Muscle of arm (tissue), 12 donors: ENCODE measurements around the gene PKD1. TPM values are rescaled to one million over a fixed set of nuclear protein-coding genes. Genes with fewer than 3 reads are reported as not detected.

Source experiments
- DNase-seq: peaks from one replicate; pipeline ENCODE4 v3.0.0-alpha.2; 2013
- polyA plus RNA-seq, 12 donors: library from polyadenylated mRNA; unstranded; fragments of 120-200 nt; gene quantifications; one replicate each; pipeline ENCODE4 v1.2.1, GENCODE V29; 2013; ENCODE audit not compliant: insufficient read length in 12 of 12

PKD1 gene
- polyA plus RNA-seq, 12 donors: 85.8 to 199 (median 121) TPM; not detected in 1

DNA sequence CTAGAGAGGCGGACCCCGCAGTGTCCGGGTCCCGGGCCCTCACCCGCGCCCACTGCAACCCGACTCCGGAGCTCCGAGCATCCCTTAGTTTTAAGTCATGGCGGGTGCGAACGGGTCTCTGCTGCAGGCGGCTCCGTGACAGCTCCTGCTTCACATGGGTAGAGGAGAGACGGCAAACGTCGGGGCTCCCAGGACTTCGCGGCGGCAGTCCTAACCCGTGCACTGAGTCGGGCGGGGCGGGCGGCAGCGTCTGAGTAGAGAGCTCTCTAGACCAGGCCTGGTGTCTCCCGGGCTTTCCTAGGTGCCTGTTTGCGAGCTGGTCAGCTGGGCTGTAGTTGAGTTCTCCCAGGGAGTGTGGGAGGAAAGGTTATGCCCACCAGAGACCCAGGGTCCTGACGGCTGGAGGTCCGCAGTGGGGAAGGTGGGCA, 87.6 kb downstream of the PKD1 start:
- DNase-seq: no peak

DNA sequence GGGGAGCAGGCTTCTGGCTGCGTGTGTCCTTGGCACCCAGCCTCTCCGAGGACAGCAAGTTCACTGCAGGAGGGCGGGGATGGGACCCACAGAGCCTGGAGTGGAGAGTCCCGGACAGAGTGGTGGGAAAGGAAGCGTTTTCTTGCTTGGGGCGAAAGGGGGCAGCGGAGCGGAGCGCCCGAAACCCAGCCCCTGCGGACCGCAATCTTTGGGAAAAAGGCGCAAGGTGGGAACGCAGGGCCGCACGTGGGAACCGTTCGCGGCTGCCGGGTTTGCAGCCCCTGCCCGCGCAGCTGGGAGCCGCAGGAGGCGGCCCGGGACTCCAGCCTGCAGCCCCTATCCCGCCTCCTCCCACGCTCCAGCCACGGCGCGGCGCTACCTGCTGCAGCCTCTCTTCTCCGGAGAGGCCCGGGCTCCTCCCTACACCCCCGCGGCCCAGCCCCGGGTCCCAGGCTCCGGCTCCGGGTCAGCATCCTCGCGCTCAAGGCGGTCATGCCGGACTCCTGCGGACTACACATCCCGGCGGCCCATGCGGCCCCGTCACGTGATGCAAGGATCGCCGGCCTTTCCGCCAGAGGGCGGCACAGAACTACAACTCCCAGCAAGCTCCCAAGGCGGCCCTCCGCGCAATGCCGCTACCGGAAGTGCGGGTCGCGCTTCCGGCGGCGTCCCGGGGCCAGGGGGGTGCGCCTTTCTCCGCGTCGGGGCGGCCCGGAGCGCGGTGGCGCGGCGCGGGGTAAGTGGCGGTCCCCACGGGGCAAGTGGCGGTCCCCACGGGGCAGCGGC, 88.2 kb downstream of the PKD1 start, which contains the start of the genes NTHL1 and TSC2:
NTHL1 (minus strand) TSS at position 505 of the 786 bp plus-strand sequence; CDS start at position 494, 11 bp downstream.
TSC2 (plus strand) TSS at position 656 of the 786 bp plus-strand sequence. CDS start 631 bp downstream, outside the sequence.
- peak; percentile 97 for DNase-seq

DNA sequence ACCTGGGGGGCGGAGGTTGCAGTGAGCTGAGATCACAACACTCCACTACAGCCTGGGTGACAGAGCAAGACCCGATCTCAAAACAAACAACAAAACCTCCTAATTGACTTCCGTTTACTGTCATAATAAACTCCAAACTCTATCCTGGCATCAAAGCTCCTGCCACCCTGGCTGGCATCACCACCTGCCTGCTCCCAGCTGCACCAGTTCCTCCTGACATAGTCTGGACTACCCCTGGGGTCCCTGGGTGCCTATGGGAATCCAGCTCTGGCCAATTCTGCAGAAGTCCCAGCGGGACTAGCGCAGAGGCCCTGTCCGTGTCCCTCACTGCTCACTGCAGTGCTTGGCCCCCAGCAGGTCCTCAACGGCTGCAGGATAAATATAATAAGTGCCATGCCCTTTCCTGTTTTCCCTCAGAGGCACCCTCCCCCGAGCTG, 88.8 kb downstream of the PKD1 start:
- no peak for DNase-seq

DNA sequence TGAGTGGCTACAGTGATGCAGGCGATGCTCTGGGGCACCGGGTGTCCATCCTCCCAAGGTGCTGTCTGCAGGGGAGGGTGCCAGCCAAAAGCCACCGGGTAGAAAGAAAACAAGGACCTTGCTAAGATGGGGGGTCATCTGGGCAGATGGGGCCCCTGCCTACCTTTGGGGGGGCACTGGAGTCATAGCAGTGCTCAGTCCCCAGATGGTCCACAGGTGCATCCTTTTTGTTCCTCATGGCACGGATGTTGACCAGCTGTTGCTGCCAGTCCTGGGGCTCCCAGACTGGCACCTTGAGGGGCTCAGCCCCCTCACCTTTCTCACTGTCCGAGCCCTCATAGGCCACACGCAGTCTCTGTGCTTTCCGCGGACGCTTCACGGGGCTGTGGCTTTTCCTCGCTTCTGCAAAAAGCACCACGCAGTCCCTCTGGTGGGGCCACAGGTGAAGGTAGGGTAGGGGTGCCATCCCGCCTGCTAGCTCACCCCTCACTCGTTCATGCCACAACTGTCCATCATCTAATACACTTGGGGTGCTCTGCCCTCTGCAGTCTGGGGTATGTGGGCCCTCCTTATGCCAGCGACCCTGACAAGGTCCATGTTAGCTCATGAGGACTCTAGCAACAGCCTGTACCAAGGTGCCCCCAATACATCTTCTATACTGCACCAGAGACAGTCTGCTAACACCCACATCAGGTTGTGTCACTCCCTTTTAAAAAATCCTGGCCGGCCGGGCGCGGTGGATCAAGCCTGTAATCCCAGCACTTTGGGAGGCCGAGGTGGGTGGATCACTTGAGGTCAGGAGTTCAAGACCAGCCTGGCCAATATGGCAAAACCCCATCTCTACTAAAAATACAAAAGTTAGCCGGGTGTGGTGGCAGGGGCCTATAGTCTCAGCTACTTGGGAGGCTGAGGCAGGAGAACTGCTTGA, 89.5 kb downstream of the PKD1 start:
- DNase-seq: no peak

DNA sequence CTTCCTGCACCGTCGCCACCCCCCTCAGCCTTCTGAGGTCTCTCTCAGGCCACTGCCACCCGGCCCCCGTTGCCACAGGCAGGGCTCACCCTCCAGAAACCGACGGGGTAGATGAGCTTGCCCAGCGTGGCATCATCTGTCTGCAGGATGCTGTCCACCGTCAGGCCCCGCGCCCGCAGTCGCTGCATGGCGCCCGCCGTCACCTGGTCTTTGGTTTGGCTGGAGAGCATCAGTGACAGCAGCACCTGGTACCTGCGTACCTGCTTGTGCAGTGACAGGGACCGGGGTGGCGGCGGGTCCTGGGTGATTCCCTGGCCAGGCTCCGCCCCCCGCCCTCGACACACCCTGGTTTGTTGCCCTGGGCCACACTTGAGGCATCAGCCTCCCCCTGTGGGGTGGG, 91.2 kb downstream of the PKD1 start:
- no peak for DNase-seq

DNA sequence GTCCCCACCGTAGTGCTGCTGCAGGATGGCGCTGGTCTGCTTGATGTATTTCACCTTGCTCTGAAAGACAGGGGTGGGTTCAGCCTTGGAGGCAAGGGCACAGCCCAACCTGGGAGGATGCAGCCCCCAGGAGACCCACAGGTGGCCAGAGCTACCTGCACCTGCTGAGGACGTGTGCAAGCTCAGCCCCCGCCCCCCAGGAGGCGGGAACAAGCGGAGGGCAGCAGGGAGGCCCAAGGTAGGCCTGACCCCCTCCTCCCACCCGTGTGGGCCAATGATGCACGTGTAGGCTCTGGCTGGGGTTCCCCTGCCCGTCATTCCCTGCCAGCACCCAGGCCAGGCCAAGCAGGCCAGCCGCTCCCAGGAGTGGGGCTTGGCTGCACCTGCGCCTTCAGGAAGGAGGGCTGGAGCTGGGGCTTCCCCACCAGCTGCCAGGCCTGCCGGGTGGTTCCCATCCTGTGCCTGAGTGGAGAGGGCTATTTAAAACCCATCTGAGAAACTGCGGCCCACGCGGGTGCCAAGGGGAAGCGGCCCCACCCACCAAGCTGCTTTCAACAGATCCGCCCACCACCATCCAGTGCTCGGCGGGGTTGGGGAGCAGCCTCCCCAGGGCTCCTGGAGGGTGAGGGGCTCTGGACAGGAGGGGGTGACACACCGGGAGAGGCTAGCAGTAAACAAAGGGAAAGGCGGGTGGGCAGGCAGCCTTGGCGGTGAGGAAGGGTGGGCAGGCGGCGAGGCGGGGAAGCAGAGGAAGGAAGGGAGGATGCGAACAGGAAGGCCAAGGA, 91.8 kb downstream of the PKD1 start:
- DNase-seq: no peak

DNA sequence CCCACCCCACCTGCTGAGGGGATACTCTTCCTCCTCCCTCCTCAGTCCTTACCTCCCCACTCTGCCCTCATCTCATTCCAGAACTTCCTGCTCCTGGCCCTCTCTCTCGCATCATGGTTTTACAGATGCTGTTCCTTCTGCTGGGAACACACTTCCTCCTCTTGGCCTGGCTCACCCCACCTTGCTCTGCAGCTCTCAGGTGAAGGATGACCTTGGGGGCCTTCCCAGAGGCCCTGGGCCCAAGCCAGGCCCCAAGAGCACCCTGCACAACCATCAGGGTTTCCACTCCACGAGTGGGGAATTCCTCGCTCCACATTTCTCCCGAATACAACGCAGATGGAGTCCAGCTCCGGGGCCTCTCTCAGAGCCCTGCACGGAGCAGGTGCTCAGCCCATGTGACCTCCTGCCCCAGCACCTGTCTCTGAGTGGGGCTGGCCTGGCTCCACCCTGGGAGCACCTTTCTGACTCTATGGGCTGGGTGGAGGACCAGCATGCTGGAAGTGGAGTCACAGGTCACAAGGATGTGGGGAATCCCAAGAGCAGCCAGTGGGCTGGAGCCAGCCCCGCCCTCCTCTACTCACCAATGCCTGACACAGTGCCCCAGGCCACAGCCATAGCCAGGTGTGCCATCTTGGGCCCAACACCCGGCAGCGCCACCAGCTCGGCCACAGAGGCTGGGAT, 92.6 kb downstream of the PKD1 start:
- no peak for DNase-seq

DNA sequence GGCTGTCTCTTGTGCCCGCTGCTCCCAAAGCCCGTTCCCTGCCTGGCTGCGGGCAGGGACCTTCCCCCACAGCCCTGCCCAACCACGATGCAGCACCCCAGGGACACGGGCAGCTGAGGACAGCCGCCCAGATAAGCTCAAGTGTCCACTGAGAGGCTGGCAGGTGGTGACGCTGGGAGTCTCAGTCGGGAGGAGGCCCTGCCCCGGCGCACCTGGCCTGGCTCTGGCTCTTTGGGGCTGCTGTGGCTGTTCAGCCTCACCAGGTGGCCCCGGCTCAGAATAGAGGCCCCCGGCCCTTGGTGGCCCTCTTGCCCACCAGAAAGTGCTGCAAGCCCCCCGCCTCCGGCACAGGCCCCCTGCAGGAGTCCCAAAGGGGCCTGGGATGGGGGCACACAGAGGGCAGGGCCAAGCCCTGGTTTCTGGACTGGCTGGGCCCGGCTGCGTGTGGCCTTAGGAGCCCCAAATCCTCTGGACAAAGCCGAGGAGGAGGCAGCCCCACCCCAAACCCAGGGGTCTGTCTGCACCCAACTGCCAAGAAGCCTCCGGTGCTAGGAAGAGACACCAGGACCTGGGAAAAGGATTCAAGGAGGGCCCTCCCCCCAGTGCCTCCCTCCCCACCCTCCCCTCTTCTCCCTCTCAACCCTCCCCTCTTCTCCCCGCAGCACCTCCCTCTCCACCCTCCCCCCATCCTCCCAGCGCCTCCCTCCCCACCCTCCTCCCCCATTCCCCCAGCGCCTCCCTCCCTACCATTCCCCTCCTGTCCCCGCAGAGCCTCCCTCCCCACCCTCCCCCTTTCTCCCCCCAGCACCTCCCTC, 93.3 kb downstream of the PKD1 start:
- no peak for DNase-seq

DNA sequence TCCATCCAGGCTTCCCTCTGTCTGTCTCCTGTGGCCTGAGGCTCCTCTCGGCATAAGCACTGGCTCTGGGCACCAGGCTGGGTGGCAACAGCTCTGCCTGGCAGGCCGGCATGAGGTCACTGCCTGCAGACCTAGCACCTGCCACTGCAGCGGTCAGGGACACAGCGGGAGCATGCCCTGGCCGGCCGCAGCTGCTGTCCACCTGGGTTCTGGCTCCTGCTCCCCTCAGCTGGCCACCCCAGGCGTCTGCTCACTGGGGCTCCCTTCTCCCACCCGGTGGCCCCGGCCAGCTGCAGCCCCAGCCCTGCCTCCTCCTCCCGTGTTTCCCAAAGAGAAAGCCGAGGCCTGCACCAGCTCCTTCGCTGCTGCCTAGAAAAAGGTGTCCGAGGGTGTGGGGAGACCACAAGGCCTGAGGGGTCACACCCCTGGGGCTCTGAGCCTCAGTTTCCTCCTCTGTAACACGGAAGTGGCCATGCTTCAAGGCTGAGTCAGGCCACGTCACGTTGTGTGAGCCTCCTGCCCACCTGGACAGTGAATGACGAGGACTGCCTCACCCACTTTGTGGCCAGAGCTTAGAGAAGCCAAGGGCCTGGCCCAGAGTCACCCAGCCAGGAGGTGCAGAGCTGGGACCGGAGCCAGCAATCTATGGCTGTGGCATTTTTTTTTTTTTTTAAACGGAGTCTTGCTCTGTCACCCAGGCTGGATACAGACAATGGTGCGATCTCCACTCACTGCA, 94.7 kb downstream of the PKD1 start:
- DNase-seq: peak; percentile 66

DNA sequence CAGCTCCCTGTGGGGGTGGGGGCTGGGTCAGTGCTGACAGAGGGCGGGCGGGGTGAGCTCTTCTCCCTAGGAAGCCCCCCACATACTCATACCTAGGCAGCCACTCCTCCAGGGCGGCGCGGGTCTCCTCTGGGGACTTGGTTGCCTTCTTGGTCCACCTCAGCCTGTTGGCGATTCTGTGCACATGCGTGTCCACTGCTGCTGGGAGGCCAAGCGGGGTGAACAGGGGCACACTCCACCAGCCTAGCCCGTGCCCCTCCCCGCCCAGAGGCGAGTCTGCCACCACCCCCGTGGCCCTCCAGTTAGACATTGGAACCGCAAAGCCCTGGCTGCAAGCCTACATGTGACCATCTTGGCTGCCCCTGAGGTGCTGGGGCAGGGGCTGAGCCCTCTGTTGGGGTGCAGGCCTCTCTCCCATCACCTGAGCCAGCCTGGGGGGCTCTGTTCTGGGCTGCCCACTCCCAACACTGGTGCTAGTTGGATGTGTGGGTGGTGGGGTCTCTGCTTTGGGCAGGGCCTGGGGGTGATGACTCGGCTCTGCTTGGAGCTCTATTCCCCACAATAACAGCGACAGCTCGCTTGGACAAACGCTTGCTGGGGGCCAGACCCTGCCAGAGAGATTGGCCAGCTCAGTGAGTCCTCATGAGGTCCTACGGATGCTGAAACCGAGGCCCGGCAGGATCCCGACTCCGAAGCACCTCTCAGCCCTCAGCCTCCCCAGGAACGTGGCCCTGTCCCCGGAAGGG, 95.5 kb downstream of the PKD1 start:
- no peak for DNase-seq

DNA sequence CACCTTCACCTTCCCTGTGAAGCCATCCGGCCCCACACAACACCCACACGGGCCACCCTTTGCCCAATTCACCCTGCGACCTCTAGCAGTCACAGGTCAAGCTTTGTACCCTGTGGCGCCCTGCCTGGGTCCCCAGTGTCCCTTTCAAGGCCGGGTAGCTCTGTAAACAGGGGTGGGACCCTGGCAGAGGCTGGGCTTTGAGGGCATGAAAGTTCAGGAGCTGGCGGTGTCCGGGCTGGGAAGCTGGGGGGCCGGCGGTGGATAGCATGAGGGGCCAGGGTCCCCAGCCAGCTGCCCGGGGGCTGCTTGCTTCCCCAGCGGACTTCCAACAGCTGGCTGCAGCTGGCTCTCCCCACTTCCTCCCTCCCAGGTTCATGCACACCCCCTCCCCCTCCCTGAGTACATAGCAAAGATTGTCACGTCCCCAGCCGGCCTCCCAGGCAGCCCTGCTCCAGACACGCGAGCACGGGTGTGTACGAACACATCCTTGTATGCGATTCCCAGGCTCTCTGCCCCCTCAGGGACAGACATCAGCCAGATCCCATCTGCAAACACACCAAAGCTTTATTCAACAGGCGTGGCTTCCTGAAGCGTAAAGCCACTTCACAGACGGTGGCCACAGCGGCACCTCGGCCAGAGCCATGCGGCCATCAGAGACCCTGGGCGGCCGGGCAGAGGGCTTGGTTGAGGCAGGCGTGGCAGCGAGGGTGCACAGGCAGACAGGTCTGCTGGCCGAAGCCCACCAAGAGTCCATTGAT, 96.2 kb downstream of the PKD1 start:
- peak; percentile 74 for DNase-seq

Other genes with a start within 250 kb of the PKD1 start
- 10 to 100 TPM in 1 of 12 donors, 1 to 10 TPM in 1, under 1 TPM in 2, not detected in 8; 0.15 to 14.3 (median 2.1) TPM for gene HS3ST6, start 217.5 kb downstream of the PKD1 start, polyA plus RNA-seq
- 10 to 100 TPM in 11 of 12 donors, not detected in 1; 14.2 to 50.0 (median 27.8) TPM for gene MSRB1, start 192.7 kb downstream of the PKD1 start, polyA plus RNA-seq
- 10 to 100 TPM in 11 of 12 donors, not detected in 1; 12.8 to 93.9 (median 35.0) TPM for gene RPL3L, start 181.2 kb downstream of the PKD1 start, polyA plus RNA-seq
- gene NDUFB10, start 176.4 kb downstream of the PKD1 start, polyA plus RNA-seq: 100 to 1,000 TPM in 9 of 12 donors, 10 to 100 TPM in 2, not detected in 1; 95.8 to 145 (median 117) TPM
- 1,000 to 10,000 TPM; 2,162 to 3,862 (median 3,028) TPM for gene RPS2, start 171.1 kb downstream of the PKD1 start, polyA plus RNA-seq
- not detected for gene RNF151, start 169.0 kb downstream of the PKD1 start, polyA plus RNA-seq
- gene TBL3, start 163.8 kb downstream of the PKD1 start, polyA plus RNA-seq: 10 to 100 TPM in 11 of 12 donors, not detected in 1; 16.7 to 31.5 (median 21.7) TPM
- gene NOXO1, start 154.4 kb downstream of the PKD1 start, polyA plus RNA-seq: 1 to 10 TPM in 3 of 12 donors, under 1 TPM in 6, not detected in 3; 0.38 to 1.4 (median 0.74) TPM
- 10 to 100 TPM in 11 of 12 donors, not detected in 1; 10.9 to 40.2 (median 15.1) TPM for gene GFER, start 151.7 kb downstream of the PKD1 start, polyA plus RNA-seq
- gene SYNGR3, start 145.9 kb downstream of the PKD1 start, polyA plus RNA-seq: 1 to 10 TPM in 4 of 12 donors, under 1 TPM in 6, not detected in 2; 0.25 to 1.5 (median 0.86) TPM
- 10 to 100 TPM in 11 of 12 donors, not detected in 1; 13.6 to 32.2 (median 18.6) TPM for gene ZNF598, start 126.1 kb downstream of the PKD1 start, polyA plus RNA-seq
- 1 to 10 TPM in 8 of 12 donors, under 1 TPM in 2, not detected in 2; 0.56 to 3.1 (median 1.5) TPM for gene NPW, start 116.1 kb downstream of the PKD1 start, polyA plus RNA-seq
- gene NHERF2, start 109.0 kb downstream of the PKD1 start, polyA plus RNA-seq: 10 to 100 TPM in 11 of 12 donors, not detected in 1; 26.8 to 55.1 (median 36.1) TPM
- gene NTHL1, start 88.1 kb downstream of the PKD1 start, polyA plus RNA-seq: 10 to 100 TPM in 7 of 12 donors, 1 to 10 TPM in 4, not detected in 1; 8.4 to 35.5 (median 10.6) TPM
- 1,000 to 10,000 TPM in 1 of 12 donors, 100 to 1,000 TPM in 1, 10 to 100 TPM in 10; 62.0 to 1,357 (median 75.2) TPM for gene TSC2, start 87.9 kb downstream of the PKD1 start, polyA plus RNA-seq
- gene RAB26, start 12.7 kb upstream of the PKD1 start, polyA plus RNA-seq: 1 to 10 TPM in 3 of 12 donors, under 1 TPM in 7, not detected in 2; 0.27 to 1.9 (median 0.78) TPM
- gene TRAF7, start 19.9 kb upstream of the PKD1 start, polyA plus RNA-seq: 10 to 100 TPM in 11 of 12 donors, not detected in 1; 28.9 to 60.7 (median 45.0) TPM
- 1 to 10 TPM in 10 of 12 donors, not detected in 2; 1.3 to 4.1 (median 2.1) TPM for gene CASKIN1, start 60.7 kb upstream of the PKD1 start, polyA plus RNA-seq
- gene MLST8, start 69.6 kb upstream of the PKD1 start, polyA plus RNA-seq: 10 to 100 TPM in 11 of 12 donors, not detected in 1; 26.6 to 47.2 (median 30.3) TPM
- 10 to 100 TPM in 1 of 12 donors, 1 to 10 TPM in 10, not detected in 1; 3.2 to 14.8 (median 5.2) TPM for gene BRICD5, start 75.0 kb upstream of the PKD1 start, polyA plus RNA-seq
- 10 to 100 TPM in 10 of 12 donors, 1 to 10 TPM in 1, not detected in 1; 8.8 to 25.3 (median 12.4) TPM for gene PGP, start 78.9 kb upstream of the PKD1 start, polyA plus RNA-seq
- gene E4F1, start 87.7 kb upstream of the PKD1 start, polyA plus RNA-seq: 10 to 100 TPM in 10 of 12 donors, 1 to 10 TPM in 1, not detected in 1; 9.7 to 19.9 (median 11.6) TPM
- under 1 TPM in 10 of 12 donors, not detected in 2; 0.47 to 1.00 (median 0.72) TPM for gene DNASE1L2, start 100.5 kb upstream of the PKD1 start, polyA plus RNA-seq
- 10 to 100 TPM in 11 of 12 donors, not detected in 1; 27.7 to 56.2 (median 43.9) TPM for gene ECI1, start 115.7 kb upstream of the PKD1 start, polyA plus RNA-seq
- gene RNPS1, start 132.2 kb upstream of the PKD1 start, polyA plus RNA-seq: 100 to 1,000 TPM in 11 of 12 donors, not detected in 1; 151 to 206 (median 167) TPM
- gene ABCA3, start 204.8 kb upstream of the PKD1 start, polyA plus RNA-seq: 10 to 100 TPM in 11 of 12 donors, not detected in 1; 12.3 to 24.2 (median 14.4) TPM